ENCODE data around the gene RHOH.

- TF ChIP-seq EZH2phosphoT487 (IDR thresholded peaks at IDR 0.05; ENCODE audit: insufficient read depth, low read depth) (no peak), EZH2 (IDR thresholded peaks at IDR 0.05; ENCODE audit: insufficient read depth, poor library complexity, severe bottlenecking) (no peak)
Measured at GRCh38 chr4:40177591-40177990, 19.2 kb upstream of the RHOH start.

All from GM23248 (cell line).